NCI-H2171 (cell line): Measurements from ENCODE around the gene CCM2L.
A peak's percentile ranks its signal among the peaks of the same experiment; 100 is the strongest.

Experiments used
- DNase-seq: peaks from one replicate; lab custom pipeline; 2025; lab: John Stamatoyannopoulos, UW

The CCM2L gene

GRCh38 chr20:32010101-32010500 is at the start of gene CCM2L:
TSS of gene CCM2L (plus strand) at chr20:32010438. CDS start at chr20:32010455, 17 bp downstream.
- DNase-seq, result no peak

- peak; percentile 90 for DNase-seq
These were observed 47.5 kb upstream of the CCM2L start for GRCh38 chr20:31962761-31963160.

GRCh38 chr20:31963889-31964288 is 46.3 kb upstream of the CCM2L start:
- DNase-seq, result no peak

- no peak for DNase-seq
These were observed 43.1 kb upstream of the CCM2L start for GRCh38 chr20:31966991-31967655.

GRCh38 chr20:31967830-31968249 is 42.4 kb upstream of the CCM2L start, which contains the start of gene XKR7:
TSS of gene XKR7 (plus strand) at chr20:31968151. CDS start at chr20:31968176, 25 bp downstream.
- DNase-seq, result peak; percentile 91

GRCh38 chr20:31968291-31969126 is 41.7 kb upstream of the CCM2L start:
- no peak for DNase-seq

- no peak for DNase-seq
These were observed 40.2 kb upstream of the CCM2L start for GRCh38 chr20:31969991-31970390.

GRCh38 chr20:31972471-31973021 is 37.7 kb upstream of the CCM2L start:
- no peak for DNase-seq

- DNase-seq, result no peak
These were observed 35.9 kb upstream of the CCM2L start for GRCh38 chr20:31974296-31974695.

GRCh38 chr20:31974951-31975487 is 35.2 kb upstream of the CCM2L start:
- peak; percentile 61 for DNase-seq

GRCh38 chr20:31975874-31976273 is 34.4 kb upstream of the CCM2L start:
- no peak for DNase-seq

GRCh38 chr20:31977080-31977479 is 33.2 kb upstream of the CCM2L start:
- no peak for DNase-seq

GRCh38 chr20:31979713-31980426 is 30.4 kb upstream of the CCM2L start:
- no peak for DNase-seq

- DNase-seq, result no peak
These were observed 28.5 kb upstream of the CCM2L start for GRCh38 chr20:31981784-31982183.

GRCh38 chr20:31984981-31985471 is 25.2 kb upstream of the CCM2L start:
- peak; percentile 84 for DNase-seq

GRCh38 chr20:31987744-31988143 is 22.5 kb upstream of the CCM2L start:
- DNase-seq, result no peak

GRCh38 chr20:31988430-31989015 is 21.7 kb upstream of the CCM2L start:
- no peak for DNase-seq

GRCh38 chr20:31989030-31989645 is 21.1 kb upstream of the CCM2L start:
- peak; percentile 27 for DNase-seq

GRCh38 chr20:31990641-31991338 is 19.4 kb upstream of the CCM2L start:
- peak; percentile 98 for DNase-seq

- DNase-seq, result peak; percentile 76
These were observed 18.9 kb upstream of the CCM2L start for GRCh38 chr20:31991339-31991705.
